Prostate gland (tissue), 2 donors: ENCODE measurements around the gene BRD3.

ENCODE experiments used
- POLR2AphosphoS5 ChIP-seq: sonication (generic); formaldehyde crosslinking; IDR thresholded peaks from one replicate; pipeline ENCODE4 v1.6.1; 2017; ENCODE audit warnings: antibody characterized with exemption
- TF ChIP-seq, protein P1 (sequence below), 4 experiments: fragments of 200-600 bp in 2 of 4; fragments of 450-650 bp in 2 of 4; sonication (generic) in 2 of 4; IDR thresholded peaks; 1 replicate in 3 of 4; 2 replicates in 1 of 4; pipeline ENCODE4 v1.5.1; 2016 to 2019; ENCODE audit warnings: antibody characterized with exemption in 4 of 4, mild to moderate bottlenecking in 2 of 4, moderate library complexity in 2 of 4

DNA sequence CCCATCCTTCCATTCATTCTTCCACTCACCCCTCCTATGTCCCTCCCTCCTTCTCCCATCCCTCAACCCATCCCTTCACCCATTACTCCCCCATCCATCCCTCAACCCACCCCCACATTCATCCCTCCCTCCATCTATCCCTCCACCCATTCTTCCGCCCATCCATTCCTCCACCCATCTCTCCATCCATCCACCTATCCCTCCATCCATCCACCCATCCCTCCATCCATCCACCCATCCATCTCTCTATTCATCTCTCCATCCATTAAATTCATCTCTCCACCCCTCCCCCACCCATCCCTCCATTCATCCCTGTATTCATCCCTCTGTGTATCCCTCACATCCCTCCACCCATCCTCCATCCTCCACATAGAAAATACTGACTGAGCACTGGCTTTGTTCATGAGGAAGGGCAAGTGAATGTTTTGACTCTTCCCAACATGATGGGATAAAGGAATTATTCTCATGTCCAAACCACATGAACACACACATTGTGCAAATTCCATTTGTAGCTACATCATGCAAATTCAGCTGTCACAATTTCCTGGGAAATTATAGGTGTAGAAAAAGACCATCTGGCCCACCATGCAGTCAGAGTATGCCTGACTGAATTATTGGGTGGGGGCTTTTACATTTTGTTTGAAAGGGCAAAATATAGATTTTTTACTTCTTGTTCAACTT lies 68.8 kb downstream of the BRD3 start:
- no peak for TF ChIP-seq POLR2AphosphoS5
- TF ChIP-seq, protein P1, sequence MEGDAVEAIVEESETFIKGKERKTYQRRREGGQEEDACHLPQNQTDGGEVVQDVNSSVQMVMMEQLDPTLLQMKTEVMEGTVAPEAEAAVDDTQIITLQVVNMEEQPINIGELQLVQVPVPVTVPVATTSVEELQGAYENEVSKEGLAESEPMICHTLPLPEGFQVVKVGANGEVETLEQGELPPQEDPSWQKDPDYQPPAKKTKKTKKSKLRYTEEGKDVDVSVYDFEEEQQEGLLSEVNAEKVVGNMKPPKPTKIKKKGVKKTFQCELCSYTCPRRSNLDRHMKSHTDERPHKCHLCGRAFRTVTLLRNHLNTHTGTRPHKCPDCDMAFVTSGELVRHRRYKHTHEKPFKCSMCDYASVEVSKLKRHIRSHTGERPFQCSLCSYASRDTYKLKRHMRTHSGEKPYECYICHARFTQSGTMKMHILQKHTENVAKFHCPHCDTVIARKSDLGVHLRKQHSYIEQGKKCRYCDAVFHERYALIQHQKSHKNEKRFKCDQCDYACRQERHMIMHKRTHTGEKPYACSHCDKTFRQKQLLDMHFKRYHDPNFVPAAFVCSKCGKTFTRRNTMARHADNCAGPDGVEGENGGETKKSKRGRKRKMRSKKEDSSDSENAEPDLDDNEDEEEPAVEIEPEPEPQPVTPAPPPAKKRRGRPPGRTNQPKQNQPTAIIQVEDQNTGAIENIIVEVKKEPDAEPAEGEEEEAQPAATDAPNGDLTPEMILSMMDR (IDR thresholded peaks at IDR 0.05) = no peak
